ENCODE data around the gene ADAMTS12.

Gene ADAMTS12

DNA sequence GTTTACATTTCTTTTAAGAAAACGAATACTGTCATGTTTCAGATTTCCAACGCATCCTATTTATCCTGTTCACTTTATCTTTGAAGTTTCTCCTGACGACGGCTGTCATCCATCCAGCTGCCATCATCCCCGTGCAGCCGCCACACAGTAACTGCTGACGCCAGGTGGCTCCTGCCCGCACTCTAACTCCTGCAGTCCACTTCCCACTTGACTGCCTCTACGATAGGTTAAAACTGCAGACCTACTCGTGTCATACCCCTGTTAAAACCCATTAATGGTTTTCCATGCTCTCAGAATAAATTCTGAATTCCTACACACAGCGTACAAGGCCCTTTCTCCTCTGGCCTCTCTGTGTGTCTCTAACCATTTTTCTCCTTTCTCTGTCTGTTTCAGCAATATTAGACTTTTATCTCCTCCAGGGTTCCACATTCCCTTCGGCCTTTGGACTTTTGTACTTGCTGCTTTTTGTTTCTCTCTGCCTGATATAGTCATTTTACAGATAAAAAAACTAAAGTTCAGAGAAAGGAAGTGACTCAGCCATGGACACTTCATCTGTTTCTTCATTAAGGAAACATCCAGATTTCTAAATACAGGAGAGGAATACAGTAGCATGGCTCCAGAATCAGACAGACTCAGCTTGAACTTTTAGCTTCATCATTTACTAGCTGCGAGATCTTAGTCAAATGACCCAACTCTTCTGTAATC, 84.9 kb downstream of the ADAMTS12 start:
- DNase-seq (ENCODE audit: low spot score): no peak

DNA sequence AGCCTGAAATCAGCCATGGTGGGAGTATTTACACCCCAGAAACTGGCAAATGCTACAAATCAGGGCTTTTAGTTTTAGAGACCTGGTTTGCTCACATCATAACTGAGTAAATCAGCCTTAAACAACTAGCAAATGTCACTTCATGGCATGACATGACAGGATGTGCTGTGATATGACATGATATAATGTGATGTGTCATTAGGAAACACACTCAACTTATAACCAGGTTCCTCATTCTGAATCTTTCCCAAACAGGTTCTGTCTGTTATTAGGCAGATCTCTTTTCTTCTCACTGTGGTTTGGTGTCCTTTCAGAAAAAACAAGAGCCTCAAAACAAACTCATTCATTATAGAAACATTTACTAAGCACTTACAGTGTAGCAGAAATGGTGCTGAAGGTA, 90.5 kb downstream of the ADAMTS12 start:
- DNase-seq (ENCODE audit: low spot score): no peak

DNA sequence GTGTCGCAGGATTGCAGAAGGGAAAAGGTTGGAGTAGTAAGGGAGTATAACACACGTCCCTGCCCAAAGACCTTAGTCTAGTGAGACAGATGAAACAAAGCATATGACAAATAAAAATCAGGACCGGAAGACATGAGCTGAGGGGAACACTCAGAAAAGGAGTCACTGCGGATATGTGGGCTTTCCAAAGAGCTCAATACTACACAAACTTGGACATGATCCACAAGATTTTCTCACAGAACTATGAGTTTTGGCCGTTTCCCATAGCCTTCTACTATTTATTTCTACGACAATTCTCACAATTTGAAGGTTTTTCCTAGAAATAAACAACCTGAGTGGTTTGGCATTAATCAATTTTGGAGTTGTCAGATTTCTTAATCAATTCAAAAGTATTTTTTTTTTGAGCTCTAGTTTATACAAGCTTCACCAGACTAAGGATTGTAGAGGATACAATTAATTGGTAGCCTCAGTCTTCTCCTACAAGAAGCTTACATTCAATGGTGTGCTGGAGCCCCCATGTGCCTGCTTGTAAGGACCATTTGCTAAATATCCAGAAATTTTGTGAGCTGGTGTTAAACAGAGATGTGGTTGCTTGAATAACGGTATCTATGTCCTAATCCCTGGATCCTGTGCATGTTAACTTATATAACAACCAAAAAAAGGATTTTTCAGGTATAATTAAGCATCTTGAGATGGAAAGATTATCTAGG, 91.4 kb downstream of the ADAMTS12 start:
- no peak for DNase-seq (ENCODE audit: low spot score)

DNA sequence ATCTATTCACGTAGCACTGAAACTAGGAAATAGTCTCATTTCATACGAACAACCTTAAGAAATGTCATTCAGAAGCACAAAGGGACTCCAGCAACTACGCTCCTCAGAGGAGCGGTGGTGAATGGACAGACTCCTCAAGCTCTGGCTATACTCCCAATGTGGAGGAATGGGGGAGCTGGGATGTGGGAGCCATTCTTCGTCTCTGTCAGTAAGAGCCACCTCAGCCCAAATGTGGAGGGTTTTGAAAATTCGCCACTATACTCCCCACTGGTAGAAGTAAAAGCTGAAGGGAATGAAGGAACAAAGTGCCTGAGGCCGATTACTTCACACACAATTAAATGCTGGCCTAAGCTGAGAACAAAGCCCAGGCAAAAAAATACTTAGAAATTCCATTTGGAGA, 96.3 kb downstream of the ADAMTS12 start:
- no peak for DNase-seq (ENCODE audit: low spot score)

DNA sequence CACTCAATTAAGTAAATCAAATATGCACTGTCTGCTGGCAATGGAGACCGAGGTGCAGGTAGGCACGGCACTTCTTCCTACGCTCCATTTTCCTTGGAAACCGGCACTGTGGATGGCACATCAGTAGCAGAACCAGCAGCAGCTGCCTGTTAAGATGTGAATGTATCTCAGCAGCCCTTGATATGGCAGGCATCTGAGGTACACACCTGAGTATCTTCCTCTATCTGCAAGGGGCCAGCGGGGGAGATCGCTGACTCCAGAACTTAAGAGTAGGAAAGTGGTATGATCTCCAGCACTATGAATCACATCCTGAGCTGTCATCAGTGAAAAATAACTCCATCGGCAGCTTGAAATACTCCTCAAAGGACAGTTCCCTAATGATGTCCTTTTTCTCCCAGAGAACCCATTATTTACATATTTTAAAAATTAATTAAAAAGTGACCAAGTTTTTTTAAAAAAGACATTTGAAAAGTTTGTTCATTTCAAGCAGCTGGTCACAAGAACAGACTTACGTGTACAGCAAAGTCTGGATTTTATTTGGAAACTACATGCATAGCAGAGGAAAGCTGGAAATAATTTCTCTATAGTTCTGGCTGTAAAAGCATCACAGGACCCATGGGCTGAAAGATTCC, 97.1 kb downstream of the ADAMTS12 start:
- no peak for DNase-seq (ENCODE audit: low spot score)

DNA sequence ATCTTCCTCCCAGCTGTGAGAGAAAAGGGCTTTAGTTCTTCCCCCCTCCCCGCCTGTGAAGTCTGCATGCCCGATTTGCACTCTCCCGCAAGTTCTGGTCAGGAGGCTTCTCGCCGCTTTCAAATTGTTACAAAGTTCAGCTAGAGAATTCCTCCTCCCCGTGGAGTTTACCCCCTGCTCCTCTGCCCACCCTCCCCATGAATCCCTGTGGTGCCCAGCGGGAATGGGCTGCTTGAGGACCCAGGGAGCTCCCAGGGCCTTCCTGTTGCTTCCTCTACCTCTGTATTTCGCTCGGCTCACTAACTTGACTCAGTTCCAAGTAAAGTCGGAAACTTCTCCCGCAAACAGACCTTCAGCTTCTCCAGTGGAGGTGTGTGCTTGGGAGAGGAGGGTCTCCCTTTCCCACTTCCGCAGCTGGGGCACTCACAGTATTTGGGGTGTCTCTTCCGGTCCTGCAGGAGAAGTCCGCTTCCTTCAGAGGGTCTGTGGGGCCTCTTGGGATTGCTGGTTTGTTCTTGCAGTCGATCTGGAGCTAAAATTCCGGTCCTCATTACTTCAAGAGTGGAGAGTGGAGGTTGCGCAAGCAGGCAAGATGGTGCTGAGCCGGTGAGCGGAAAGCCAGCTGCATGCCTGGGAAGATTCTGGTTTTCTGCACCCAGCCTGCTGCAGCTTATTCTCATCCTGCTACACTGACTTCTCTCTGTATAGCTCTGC, 97.8 kb downstream of the ADAMTS12 start:
- DNase-seq (ENCODE audit: low spot score): peak; percentile 56

DNA sequence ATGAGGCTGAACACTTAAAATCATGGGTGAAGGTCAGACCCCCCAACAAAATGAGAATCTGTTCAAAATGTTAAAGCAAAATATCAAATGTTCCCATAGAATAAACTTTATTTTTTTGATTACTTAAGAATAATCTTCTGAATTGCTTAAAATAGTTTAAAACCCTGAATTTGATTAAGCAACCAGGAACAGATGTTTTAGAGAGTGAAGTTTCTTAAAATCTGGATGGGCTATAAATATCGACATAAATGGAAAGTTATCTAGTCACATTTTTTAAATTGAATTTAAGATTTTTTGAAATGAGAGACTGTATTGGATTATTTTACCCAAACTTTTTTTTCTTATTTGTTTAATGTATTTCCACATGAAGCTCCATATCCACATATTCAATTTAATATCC, 98.5 kb downstream of the ADAMTS12 start:
- no peak for DNase-seq (ENCODE audit: low spot score)

DNA sequence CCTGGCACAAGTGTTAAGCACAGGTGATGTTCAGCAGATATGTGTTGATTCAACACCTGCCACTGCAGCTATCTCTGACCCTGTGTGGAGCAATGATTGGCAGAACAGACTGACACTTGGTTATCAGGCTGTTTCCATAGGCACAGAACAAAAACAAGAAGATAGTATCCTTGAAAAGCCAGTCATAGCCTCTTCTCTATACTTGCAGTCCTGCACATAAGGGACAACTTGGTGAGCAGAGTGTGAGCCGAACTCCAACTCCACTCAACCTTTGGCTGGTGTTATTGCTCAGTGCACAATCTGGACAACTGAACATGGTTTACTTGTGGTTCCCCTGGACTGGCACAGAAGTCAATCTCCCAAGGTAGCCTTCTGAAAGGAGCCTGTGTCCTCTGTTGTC, 99.2 kb downstream of the ADAMTS12 start:
- DNase-seq (ENCODE audit: low spot score): no peak

DNA sequence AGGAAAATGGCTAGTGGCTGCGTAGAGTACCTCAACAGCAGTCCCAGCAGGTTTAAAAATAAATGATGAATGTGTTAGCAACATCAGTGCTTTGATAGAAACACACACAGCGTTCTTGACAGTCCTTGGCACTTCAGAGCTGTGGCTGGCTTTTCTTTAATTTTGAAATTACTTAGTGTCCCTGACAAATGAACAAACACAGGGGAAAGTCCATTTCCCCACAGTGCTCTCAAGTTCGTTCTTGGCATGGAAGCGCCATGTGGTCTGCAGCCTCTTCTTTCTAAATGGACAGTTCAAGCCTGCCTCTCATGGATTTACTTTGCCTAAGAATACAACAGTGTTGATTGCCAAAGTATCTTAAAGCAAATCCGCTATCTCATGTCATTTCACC, 102.2 kb downstream of the ADAMTS12 start:
- DNase-seq (ENCODE audit: low spot score): no peak

DNA sequence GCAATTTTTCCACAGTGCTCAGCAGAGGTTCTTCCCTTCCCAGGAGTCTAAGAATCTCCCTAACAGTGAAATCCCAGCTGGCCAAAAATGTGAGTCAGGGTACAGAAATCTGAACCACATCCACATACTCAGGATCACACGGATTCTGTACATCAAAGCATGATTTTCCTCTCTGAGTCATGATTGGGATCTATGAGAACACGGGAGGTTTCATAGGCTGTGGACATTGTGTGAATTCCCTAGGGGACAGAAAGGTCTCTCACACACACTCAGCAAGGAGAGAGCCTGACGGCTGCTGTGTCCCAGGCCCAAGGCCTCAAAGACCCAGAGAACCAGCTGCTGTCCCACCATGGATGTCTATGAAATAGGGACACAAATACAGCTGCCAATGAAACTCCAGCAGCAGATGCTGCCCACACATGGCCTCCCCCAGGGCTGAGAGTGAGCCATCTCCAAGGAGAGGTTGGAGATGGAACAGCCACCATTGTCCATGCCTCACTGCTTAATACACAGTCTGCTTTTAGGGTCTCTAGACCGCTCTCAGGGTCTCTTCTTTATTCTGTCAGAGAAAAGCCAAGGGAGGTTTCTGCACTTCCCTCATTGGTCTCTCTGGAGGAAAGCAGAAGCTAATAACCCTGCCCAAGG, 102.7 kb downstream of the ADAMTS12 start:
- DNase-seq (ENCODE audit: low spot score): no peak

DNA sequence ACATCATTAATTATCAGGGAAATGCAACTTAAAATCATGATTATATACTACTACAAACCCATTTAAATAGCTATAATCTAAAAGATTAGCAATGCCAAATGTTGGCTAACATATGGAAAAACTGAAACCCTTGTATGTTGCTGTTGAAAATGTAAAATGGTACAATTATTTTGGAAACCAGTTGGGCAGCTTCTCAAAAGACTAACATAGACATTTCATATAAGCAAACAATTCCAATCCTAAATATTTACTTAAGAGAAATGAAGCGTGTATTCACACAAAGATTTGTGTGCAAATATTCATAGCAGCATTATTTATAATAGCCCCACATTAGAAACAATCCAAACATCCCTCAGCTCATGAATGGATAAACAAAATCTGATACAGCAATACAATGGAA, 106.2 kb downstream of the ADAMTS12 start:
- no peak for DNase-seq (ENCODE audit: low spot score)

DNA sequence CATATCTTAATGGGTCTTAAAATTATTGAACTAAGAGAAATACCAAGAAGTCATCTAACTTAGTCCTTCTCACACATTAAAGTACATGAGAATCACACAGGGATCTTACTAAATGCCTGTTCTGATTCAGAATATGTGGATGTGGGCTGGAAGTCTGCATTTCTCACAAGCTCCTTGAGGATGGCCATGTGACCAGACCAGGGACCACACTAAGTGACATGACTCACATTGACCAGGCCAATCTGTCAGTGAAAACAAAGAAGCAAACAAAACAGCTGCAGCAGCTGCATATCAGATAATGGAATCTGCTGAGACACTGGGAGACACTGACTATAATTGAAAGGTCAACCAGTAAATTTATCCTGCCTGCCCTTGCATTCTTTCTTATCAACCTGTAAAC, 110.5 kb downstream of the ADAMTS12 start:
- DNase-seq (ENCODE audit: low spot score): no peak

DNA sequence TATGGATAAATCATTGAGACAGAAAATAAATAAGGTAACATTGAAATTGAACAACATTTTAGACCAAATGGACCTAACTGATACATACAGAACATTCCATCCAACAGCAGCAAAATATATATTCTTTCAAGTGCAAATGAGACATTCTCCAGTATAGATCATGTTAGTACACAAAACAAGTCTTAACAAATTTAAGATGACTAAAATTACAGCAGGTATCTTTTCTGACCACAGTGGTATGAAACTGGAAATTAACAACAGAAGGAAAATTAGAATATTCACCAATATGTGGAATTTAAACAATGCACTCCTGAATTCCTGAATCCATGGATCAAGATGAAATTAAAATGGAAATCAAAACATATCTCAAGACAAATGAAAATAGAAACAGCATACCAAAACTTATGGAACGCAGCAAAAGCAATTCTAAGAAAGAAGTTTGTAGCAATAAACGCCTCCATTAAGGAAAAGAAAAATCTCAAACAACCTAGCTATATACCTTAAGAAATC, 115.6 kb downstream of the ADAMTS12 start:
- no peak for DNase-seq (ENCODE audit: low spot score)

DNA sequence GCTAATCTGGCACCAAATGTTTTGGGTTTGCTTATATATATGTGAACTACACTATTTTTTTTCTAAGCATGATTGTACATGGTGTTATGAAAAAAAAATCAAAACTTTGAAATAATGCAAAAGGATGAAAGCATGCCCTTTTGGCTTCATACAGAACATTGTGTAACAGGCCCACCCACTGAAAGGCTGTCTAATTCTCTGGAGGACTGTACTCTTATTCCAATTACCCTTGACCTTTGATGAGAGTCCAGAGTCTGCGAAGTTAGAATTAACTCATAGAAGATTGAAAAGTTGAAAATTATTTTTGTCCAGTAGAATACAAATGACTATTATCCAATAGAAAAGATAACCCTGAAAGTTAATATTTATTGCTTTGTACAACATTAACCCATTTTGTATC, 117.4 kb downstream of the ADAMTS12 start:
- no peak for DNase-seq (ENCODE audit: low spot score)

DNA sequence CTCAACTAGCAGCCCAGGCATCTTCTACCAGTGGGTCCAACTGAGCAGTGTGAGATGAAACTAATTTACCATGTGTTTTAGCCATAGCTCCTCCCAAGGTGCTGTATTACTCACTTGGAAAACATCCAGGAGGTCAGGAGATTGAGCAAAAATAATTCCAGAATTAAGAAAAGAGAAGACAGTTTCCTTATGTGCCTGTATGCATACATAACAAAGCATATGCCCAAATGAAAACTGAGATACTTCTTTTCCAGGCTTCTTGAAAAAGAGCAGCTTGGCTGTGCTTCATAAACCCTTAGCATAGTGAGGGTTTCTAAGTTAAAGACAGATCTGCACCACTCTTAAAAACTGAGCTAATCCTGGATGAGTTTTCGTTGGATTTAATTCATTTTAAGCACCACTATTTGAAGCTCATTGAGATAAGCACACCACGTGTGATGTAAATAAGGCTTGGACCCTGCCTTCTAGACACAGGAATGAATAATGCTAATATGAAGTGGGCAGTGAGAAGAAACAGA, 119.4 kb downstream of the ADAMTS12 start:
- DNase-seq (ENCODE audit: low spot score): no peak

DNA sequence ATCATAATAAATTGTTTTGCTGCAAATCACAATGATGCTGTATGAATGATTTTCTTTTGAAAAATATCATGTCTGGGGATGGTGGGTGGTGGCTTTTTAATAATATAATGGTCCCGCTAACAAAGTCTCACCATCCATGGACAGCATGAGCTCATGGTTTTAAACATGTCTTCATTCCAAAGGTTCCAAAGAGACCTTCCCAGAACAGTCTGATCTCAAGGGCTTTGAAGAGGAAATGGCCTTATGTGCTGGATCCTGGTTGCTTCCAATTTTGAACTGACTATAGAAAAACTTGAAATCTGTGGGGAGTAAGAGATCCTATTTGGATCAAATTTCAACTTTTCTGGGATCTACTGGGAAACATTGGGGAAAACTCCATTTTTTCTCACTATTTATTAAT, 121.8 kb downstream of the ADAMTS12 start:
- no peak for DNase-seq (ENCODE audit: low spot score)

DNA sequence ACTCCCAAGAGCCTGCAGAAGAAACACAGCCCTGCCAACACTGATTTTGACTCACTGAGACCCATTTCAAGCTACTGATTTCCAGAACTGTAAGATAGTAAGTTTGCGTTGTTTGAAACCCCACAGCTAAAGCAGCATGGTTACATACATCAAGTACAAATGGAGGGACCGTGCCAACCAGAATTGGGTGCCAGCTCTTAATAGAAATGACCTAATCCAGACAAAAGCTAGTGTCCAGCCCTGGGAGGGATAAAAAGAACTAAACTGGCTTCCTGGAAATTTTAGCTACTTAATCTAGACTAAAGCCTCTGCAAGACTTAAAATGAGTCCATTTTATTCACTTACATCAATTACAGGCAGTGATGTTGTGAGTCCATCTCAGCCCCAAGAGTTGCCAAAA, 122.6 kb downstream of the ADAMTS12 start:
- DNase-seq (ENCODE audit: low spot score): no peak

DNA sequence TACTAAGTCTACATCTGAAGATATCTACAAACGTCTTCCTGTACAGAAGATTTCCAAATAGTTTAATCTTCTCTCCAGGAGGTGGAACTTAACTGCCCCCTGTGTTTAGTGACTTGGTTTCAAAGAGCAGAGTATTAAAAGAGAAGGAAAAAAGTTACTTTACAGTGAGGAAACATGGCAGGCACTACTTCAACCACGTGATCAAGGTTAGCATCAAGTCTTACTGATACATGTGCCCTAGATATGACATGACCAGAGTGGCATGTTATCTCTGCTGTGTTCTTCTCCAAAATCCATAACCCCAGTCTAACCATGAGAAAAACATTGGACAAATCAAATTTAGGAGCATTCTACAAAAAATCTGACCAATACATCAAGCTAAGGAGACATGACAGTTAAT, 125.8 kb downstream of the ADAMTS12 start:
- no peak for DNase-seq (ENCODE audit: low spot score)

DNA sequence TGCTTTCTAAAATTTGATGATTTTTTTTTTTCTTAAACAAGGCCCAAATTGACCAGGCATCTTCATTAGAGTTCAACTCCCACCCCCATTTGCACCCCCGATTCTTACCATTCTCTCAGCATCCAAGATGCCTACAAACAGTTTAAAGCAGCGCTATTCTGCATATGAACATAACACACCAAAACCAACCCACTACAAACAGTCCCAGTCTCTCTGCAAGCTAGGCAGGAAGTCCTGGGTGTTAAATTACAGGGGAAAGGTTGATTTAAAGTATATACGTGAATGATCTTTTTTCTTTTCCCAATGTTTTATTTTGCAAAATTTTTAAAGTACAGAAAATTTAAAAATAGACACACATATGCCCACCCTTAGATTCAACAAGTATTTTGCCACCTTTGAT, 127.0 kb downstream of the ADAMTS12 start:
- no peak for DNase-seq (ENCODE audit: low spot score)

DNA sequence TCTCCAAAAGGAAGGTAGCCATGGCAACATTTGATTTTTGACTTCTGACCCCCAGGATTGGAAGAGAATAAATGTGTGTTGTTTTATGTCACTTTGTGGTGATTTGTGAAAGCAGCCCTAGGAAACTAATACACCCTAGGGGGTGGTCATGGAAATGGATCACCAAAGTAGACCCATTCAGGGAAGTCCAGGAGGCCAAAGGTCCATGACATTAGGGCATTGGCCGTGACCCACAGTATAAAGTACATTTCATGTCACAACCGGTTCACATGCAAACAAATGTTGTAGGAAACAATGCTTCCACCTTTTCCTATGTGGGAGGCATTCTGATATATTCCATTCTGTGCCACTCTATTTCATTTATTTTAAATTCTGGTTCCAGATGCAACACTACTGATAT, 128.4 kb downstream of the ADAMTS12 start:
- no peak for DNase-seq (ENCODE audit: low spot score)

DNA sequence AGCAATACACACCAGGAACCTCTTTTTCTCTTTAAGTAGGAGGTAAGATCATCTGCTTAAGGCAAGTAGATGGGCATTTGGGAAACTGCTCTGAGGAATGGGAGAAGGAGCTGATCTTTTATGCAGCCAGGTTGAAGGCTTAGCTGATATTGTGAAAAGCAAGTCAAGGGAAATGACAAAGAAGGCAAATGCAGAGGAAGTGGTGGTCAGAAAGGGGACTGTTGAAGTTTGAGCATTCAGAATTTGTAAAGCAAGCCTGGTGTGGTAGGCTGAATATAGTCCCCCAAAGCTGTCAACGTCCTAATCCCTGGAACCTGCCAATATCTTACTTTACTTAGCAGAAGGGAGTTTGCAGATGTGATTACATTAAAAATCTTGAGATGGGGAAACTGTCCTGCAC, 128.9 kb downstream of the ADAMTS12 start:
- no peak for DNase-seq (ENCODE audit: low spot score)

DNA sequence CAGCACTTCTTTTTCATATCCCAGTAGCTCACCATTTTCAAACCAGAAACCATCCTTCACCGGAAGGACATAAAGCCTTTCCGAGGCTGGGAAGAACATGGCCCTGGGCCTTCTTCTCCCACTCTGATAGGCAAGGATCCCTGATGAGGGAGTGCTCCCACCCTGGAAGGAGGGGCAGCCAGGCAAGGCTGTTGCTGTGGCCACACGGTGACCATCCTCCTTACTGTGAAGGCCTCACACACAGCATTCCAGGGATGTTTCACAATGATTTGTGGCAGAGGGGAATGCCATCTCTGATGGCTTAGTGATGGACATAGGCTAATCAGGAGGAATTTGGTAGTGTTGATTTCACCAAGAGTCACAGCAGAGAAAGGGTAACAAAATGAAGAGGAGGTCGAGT, 130.7 kb downstream of the ADAMTS12 start:
- DNase-seq (ENCODE audit: low spot score): no peak

Measured in putamen (tissue), 1 donor.